ENCODE data around the gene MAPRE2.

The MAPRE2 gene

GRCh38 chr18:35074581-35074980 is 33.4 kb downstream of the MAPRE2 start:
- H3K4me3 ChIP-seq (ENCODE audit: low read length in 2 of 2): no peak overlapping the region

GRCh38 chr18:35075132-35075531 is 33.9 kb downstream of the MAPRE2 start:
- H3K4me1 ChIP-seq (ENCODE audit: control insufficient read depth in 2 of 2, insufficient read depth in 2 of 2, low read length in 2 of 2): no peaks in the 10 kb centered on the region

More at GRCh38 chr18:35074581-35074980, 33.4 kb downstream of the MAPRE2 start:
- no peaks in the 10 kb centered on the region for H3K27me3 ChIP-seq (ENCODE audit: control insufficient read depth in 2 of 2, insufficient read depth in 2 of 2, low read length in 2 of 2)
- H3K27ac ChIP-seq (ENCODE audit: low read depth in 2 of 2, low read length in 2 of 2): no peak overlapping the region
- H3K9ac ChIP-seq (ENCODE audit: low read depth in 1 of 2, low read length in 2 of 2): no peak overlapping the region
- H3K4me1 ChIP-seq (ENCODE audit: control insufficient read depth in 2 of 2, insufficient read depth in 2 of 2, low read length in 2 of 2): no peaks in the 10 kb centered on the region
- H3K9me3 ChIP-seq (ENCODE audit: control insufficient read depth in 2 of 2, low read length in 2 of 2): no peaks in the 10 kb centered on the region
- peaks cover 7 to 9% of the 10 kb centered on the region in 2 donors for H3K36me3 ChIP-seq (ENCODE audit: control insufficient read depth in 2 of 2, insufficient read depth in 2 of 2, low read length in 2 of 2)

GRCh38 chr18:35076135-35076924 is 35.1 kb downstream of the MAPRE2 start:
- Histone ChIP-seq H3K36me3 (ENCODE audit: control insufficient read depth in 2 of 2, insufficient read depth in 2 of 2, low read length in 2 of 2) (no peaks in the 10 kb centered on the region), H3K4me1 (ENCODE audit: control insufficient read depth in 2 of 2, insufficient read depth in 2 of 2, low read length in 2 of 2) (no peaks in the 10 kb centered on the region), H3K4me3 (ENCODE audit: low read length in 2 of 2) (no peak overlapping the region), H3K9ac (ENCODE audit: low read depth in 1 of 2, low read length in 2 of 2) (no peak overlapping the region), H3K27me3 (ENCODE audit: control insufficient read depth in 2 of 2, insufficient read depth in 2 of 2, low read length in 2 of 2) (no peaks in the 10 kb centered on the region), H3K9me3 (ENCODE audit: control insufficient read depth in 2 of 2, low read length in 2 of 2) (no peaks in the 10 kb centered on the region), H3K27ac (ENCODE audit: low read depth in 2 of 2, low read length in 2 of 2) (no peak overlapping the region)

More at GRCh38 chr18:35075132-35075531, 33.9 kb downstream of the MAPRE2 start:
- Histone ChIP-seq H3K4me3 (ENCODE audit: low read length in 2 of 2) (no peak overlapping the region), H3K27ac (ENCODE audit: low read depth in 2 of 2, low read length in 2 of 2) (no peak overlapping the region), H3K36me3 (ENCODE audit: control insufficient read depth in 2 of 2, insufficient read depth in 2 of 2, low read length in 2 of 2) (peaks cover 7 to 9% of the 10 kb centered on the region in 2 donors), H3K9me3 (ENCODE audit: control insufficient read depth in 2 of 2, low read length in 2 of 2) (no peaks in the 10 kb centered on the region), H3K9ac (ENCODE audit: low read depth in 1 of 2, low read length in 2 of 2) (no peak overlapping the region), H3K27me3 (ENCODE audit: control insufficient read depth in 2 of 2, insufficient read depth in 2 of 2, low read length in 2 of 2) (no peaks in the 10 kb centered on the region)

- H3K9ac ChIP-seq (ENCODE audit: low read depth in 1 of 2, low read length in 2 of 2): no peak overlapping the region
- H3K27me3 ChIP-seq (ENCODE audit: control insufficient read depth in 2 of 2, insufficient read depth in 2 of 2, low read length in 2 of 2): no peaks in the 10 kb centered on the region
Observed at GRCh38 chr18:35077937-35078336, 36.7 kb downstream of the MAPRE2 start.

GRCh38 chr18:35080058-35080457 is 38.8 kb downstream of the MAPRE2 start:
- Histone ChIP-seq H3K27me3 (ENCODE audit: control insufficient read depth in 2 of 2, insufficient read depth in 2 of 2, low read length in 2 of 2) (no peaks in the 10 kb centered on the region), H3K27ac (ENCODE audit: low read depth in 2 of 2, low read length in 2 of 2) (no peak overlapping the region), H3K9ac (ENCODE audit: low read depth in 1 of 2, low read length in 2 of 2) (no peak overlapping the region), H3K4me3 (ENCODE audit: low read length in 2 of 2) (no peak overlapping the region), H3K36me3 (ENCODE audit: control insufficient read depth in 2 of 2, insufficient read depth in 2 of 2, low read length in 2 of 2) (no peaks in the 10 kb centered on the region), H3K9me3 (ENCODE audit: control insufficient read depth in 2 of 2, low read length in 2 of 2) (no peaks in the 10 kb centered on the region), H3K4me1 (ENCODE audit: control insufficient read depth in 2 of 2, insufficient read depth in 2 of 2, low read length in 2 of 2) (peaks cover 0 to 6% of the 10 kb centered on the region in 2 donors)

More at GRCh38 chr18:35077937-35078336, 36.7 kb downstream of the MAPRE2 start:
- no peak overlapping the region for H3K27ac ChIP-seq (ENCODE audit: low read depth in 2 of 2, low read length in 2 of 2)
- no peaks in the 10 kb centered on the region for H3K4me1 ChIP-seq (ENCODE audit: control insufficient read depth in 2 of 2, insufficient read depth in 2 of 2, low read length in 2 of 2)
- H3K9me3 ChIP-seq (ENCODE audit: control insufficient read depth in 2 of 2, low read length in 2 of 2): no peaks in the 10 kb centered on the region
- no peaks in the 10 kb centered on the region for H3K36me3 ChIP-seq (ENCODE audit: control insufficient read depth in 2 of 2, insufficient read depth in 2 of 2, low read length in 2 of 2)
- H3K4me3 ChIP-seq (ENCODE audit: low read length in 2 of 2): no peak overlapping the region

- H3K4me1 ChIP-seq (ENCODE audit: control insufficient read depth in 2 of 2, insufficient read depth in 2 of 2, low read length in 2 of 2): peaks cover 0 to 6% of the 10 kb centered on the region in 2 donors
- H3K36me3 ChIP-seq (ENCODE audit: control insufficient read depth in 2 of 2, insufficient read depth in 2 of 2, low read length in 2 of 2): no peaks in the 10 kb centered on the region
- H3K27me3 ChIP-seq (ENCODE audit: control insufficient read depth in 2 of 2, insufficient read depth in 2 of 2, low read length in 2 of 2): no peaks in the 10 kb centered on the region
- no peak overlapping the region for H3K9ac ChIP-seq (ENCODE audit: low read depth in 1 of 2, low read length in 2 of 2)
- no peaks in the 10 kb centered on the region for H3K9me3 ChIP-seq (ENCODE audit: control insufficient read depth in 2 of 2, low read length in 2 of 2)
- H3K4me3 ChIP-seq (ENCODE audit: low read length in 2 of 2): no peak overlapping the region
- no peak overlapping the region for H3K27ac ChIP-seq (ENCODE audit: low read depth in 2 of 2, low read length in 2 of 2)
Observed at GRCh38 chr18:35083174-35083712, 42.0 kb downstream of the MAPRE2 start.

- Histone ChIP-seq H3K9ac (ENCODE audit: low read depth in 1 of 2, low read length in 2 of 2) (no peak overlapping the region), H3K4me3 (ENCODE audit: low read length in 2 of 2) (no peak overlapping the region), H3K4me1 (ENCODE audit: control insufficient read depth in 2 of 2, insufficient read depth in 2 of 2, low read length in 2 of 2) (peaks cover 0 to 6% of the 10 kb centered on the region in 2 donors), H3K27me3 (ENCODE audit: control insufficient read depth in 2 of 2, insufficient read depth in 2 of 2, low read length in 2 of 2) (no peaks in the 10 kb centered on the region), H3K36me3 (ENCODE audit: control insufficient read depth in 2 of 2, insufficient read depth in 2 of 2, low read length in 2 of 2) (no peaks in the 10 kb centered on the region), H3K27ac (ENCODE audit: low read depth in 2 of 2, low read length in 2 of 2) (no peak overlapping the region), H3K9me3 (ENCODE audit: control insufficient read depth in 2 of 2, low read length in 2 of 2) (no peaks in the 10 kb centered on the region)
Observed at GRCh38 chr18:35084494-35085449, 43.6 kb downstream of the MAPRE2 start.

GRCh38 chr18:35085450-35086380 is 44.5 kb downstream of the MAPRE2 start:
- Histone ChIP-seq H3K27me3 (ENCODE audit: control insufficient read depth in 2 of 2, insufficient read depth in 2 of 2, low read length in 2 of 2) (no peaks in the 10 kb centered on the region), H3K9me3 (ENCODE audit: control insufficient read depth in 2 of 2, low read length in 2 of 2) (no peaks in the 10 kb centered on the region), H3K27ac (ENCODE audit: low read depth in 2 of 2, low read length in 2 of 2) (no peak overlapping the region), H3K4me3 (ENCODE audit: low read length in 2 of 2) (no peak overlapping the region), H3K4me1 (ENCODE audit: control insufficient read depth in 2 of 2, insufficient read depth in 2 of 2, low read length in 2 of 2) (peaks cover 0 to 6% of the 10 kb centered on the region in 2 donors), H3K9ac (ENCODE audit: low read depth in 1 of 2, low read length in 2 of 2) (no peak overlapping the region), H3K36me3 (ENCODE audit: control insufficient read depth in 2 of 2, insufficient read depth in 2 of 2, low read length in 2 of 2) (no peaks in the 10 kb centered on the region)

GRCh38 chr18:35086704-35087103 is 45.5 kb downstream of the MAPRE2 start:
- Histone ChIP-seq H3K9me3 (ENCODE audit: control insufficient read depth in 2 of 2, low read length in 2 of 2) (no peaks in the 10 kb centered on the region), H3K4me1 (ENCODE audit: control insufficient read depth in 2 of 2, insufficient read depth in 2 of 2, low read length in 2 of 2) (peaks cover 0 to 6% of the 10 kb centered on the region in 2 donors), H3K9ac (ENCODE audit: low read depth in 1 of 2, low read length in 2 of 2) (no peak overlapping the region), H3K4me3 (ENCODE audit: low read length in 2 of 2) (no peak overlapping the region), H3K36me3 (ENCODE audit: control insufficient read depth in 2 of 2, insufficient read depth in 2 of 2, low read length in 2 of 2) (no peaks in the 10 kb centered on the region), H3K27ac (ENCODE audit: low read depth in 2 of 2, low read length in 2 of 2) (no peak overlapping the region), H3K27me3 (ENCODE audit: control insufficient read depth in 2 of 2, insufficient read depth in 2 of 2, low read length in 2 of 2) (no peaks in the 10 kb centered on the region)

All from mucosa of rectum (tissue), 2 donors.